Esophagus (tissue), 2 donors: Measurements from ENCODE around the gene P3H1. TPM values are rescaled to one million over a fixed set of nuclear protein-coding genes. Genes with fewer than 3 reads are reported as not detected.
"Not testable (repeated sequence)": the region's sequence is repeated elsewhere in the genome, so short reads cannot be mapped to it uniquely, and the experiment has no call there.

Experiments used
- H3K27ac ChIP-seq, 2 donors: one replicate each; pipeline ENCODE4 v1.5.1; 2013; ENCODE audit warnings: low read depth in 2 of 2, mild to moderate bottlenecking in 2 of 2, inconsistent platforms in 1 of 2, low read length in 1 of 2, moderate library complexity in 1 of 2
- H3K27me3 ChIP-seq, 2 donors: one replicate each; pipeline ENCODE4 v1.6.1; 2013; ENCODE audit warnings: low read length in 2 of 2, control low read depth in 1 of 2, mild to moderate bottlenecking in 1 of 2; ENCODE audit not compliant: insufficient read depth in 2 of 2, control insufficient read depth in 1 of 2
- H3K36me3 ChIP-seq, 2 donors: one replicate each; pipeline ENCODE4 v1.6.1; 2013; ENCODE audit warnings: low read length in 1 of 2; ENCODE audit not compliant: control insufficient read depth in 2 of 2, insufficient read depth in 2 of 2
- H3K4me1 ChIP-seq, 2 donors: one replicate each; pipeline ENCODE4 v1.6.1; 2013; ENCODE audit warnings: low read length in 1 of 2; ENCODE audit not compliant: control insufficient read depth in 2 of 2, insufficient read depth in 2 of 2
- H3K4me3 ChIP-seq, 2 donors: one replicate each; pipeline ENCODE4 v1.5.1; 2013; ENCODE audit warnings: low read length in 2 of 2, mild to moderate bottlenecking in 2 of 2, low read depth in 1 of 2, moderate library complexity in 1 of 2
- H3K9me3 ChIP-seq, 2 donors: one replicate each; pipeline ENCODE4 v1.6.1; 2013; ENCODE audit warnings: mild to moderate bottlenecking in 2 of 2, low read depth in 1 of 2, low read length in 1 of 2, moderate library complexity in 1 of 2; ENCODE audit not compliant: control insufficient read depth in 2 of 2, insufficient read depth in 1 of 2
- WGBS, 2 donors: extraction: QIAGEN DNeasy Blood & Tissue Kit; methylation state at CpG; one replicate each; pipeline ENCODE4 v1.1.7; 2013; 5-methylcytosine and 5-hydroxymethylcytosine counted together
- polyA plus RNA-seq, 2 donors: library from polyadenylated mRNA; stranded (reverse); fragments of 200-250 nt; gene quantifications; one replicate each; pipeline ENCODE4 v1.2.3, GENCODE V29; 2013
- donor health status: healthy with polysubstance abuse.
- donor health status: Bipolar disorder and iron deficiency.

The P3H1 gene, protein sequence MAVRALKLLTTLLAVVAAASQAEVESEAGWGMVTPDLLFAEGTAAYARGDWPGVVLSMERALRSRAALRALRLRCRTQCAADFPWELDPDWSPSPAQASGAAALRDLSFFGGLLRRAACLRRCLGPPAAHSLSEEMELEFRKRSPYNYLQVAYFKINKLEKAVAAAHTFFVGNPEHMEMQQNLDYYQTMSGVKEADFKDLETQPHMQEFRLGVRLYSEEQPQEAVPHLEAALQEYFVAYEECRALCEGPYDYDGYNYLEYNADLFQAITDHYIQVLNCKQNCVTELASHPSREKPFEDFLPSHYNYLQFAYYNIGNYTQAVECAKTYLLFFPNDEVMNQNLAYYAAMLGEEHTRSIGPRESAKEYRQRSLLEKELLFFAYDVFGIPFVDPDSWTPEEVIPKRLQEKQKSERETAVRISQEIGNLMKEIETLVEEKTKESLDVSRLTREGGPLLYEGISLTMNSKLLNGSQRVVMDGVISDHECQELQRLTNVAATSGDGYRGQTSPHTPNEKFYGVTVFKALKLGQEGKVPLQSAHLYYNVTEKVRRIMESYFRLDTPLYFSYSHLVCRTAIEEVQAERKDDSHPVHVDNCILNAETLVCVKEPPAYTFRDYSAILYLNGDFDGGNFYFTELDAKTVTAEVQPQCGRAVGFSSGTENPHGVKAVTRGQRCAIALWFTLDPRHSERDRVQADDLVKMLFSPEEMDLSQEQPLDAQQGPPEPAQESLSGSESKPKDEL
- 10 to 100 TPM in 1 of 2 donors, 1 to 10 TPM in 1; 6.4 to 11.4 TPM for polyA plus RNA-seq

DNA sequence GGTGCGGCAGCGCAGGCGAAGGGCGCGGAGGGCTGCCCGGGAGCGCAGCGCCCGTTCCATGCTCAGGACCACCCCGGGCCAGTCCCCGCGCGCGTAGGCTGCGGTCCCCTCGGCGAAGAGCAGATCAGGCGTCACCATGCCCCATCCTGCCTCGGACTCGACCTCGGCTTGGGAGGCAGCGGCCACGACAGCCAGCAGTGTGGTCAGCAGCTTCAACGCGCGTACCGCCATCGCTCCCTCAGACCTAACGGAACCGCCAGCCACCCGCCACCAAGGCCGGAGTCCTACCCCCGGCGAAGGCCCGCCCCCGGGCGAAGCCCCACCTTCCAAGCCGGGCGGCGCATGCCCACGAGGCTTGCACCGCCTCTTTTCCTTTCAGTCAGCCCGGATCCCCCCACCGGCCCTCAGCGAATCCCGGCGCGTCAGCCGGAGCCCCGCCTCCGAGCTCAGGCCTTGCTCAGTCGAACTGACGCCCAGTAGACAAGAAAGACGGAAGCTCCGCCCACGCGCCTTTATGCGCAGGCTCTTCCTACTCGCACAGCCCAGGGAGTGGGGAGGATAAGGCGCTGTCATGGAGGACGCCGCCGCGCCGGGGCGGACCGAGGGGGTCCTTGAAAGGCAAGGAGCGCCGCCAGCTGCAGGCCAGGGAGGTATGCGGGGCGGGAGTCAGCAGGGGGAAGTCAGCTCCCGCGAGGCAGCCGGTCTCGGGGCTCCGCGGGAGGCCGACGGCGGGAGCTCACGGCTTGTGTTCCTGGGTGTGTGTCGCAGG lies at the start of gene P3H1, which contains the start of gene C1orf50:
P3H1 (minus strand) TSS at position 288 of the 769 bp plus-strand sequence; CDS start at position 231, 57 bp downstream.
C1orf50 (plus strand) TSS at position 509 of the 769 bp plus-strand sequence; CDS start at position 572, 63 bp downstream.
- Histone ChIP-seq H3K4me1 (no peaks in the 10 kb centered on the region), H3K4me3 (peak within 1 kb of the TSS; percentile 89 to 99), H3K9me3 (no peaks in the 10 kb centered on the region), H3K36me3 (no peaks in the 10 kb centered on the region), H3K27ac (peak within 1 kb of the TSS; percentile 93 to 96), H3K27me3 (no peaks in the 10 kb centered on the region)
- 0% methylated on average over 74 to 82 of the region's 82 CpGs for WGBS, 2 donors

DNA sequence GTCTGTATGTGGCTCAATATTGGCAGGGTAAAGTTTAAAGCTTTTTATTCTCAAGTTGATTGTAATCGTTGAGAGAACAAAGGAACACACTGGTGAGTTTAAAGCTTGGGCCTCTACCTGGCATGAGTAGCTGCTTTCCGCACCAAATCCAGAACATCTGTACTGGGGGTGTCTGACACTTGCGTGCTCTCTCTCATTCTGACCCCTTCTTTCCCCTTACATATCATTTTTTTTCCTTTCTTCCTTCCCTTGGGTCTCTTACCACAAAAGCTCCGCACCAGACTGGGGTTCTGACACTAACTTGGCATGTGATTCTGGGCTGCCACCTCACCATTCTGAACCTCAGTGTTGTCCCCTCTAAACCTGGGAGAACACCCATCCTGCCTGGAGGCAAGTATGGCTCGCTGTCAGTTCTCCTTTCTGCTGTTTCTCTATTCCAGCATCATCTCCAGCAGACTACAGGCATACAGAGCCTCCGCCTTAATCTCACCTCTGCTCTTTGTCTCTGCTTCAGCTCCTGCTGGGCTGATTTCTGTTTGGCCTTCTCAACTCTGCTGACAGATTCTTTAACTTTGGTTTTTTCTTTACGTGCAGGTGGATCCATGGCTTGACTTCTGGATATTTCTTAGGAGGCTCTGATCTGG lies 49.2 kb upstream of the P3H1 start:
- H3K4me1 ChIP-seq, result peaks cover 0 to 5% of the 10 kb centered on the region in 2 donors
- 18 to 30% methylated on average over 7 of the region's 7 CpGs for WGBS, 2 donors
- peak overlapping the region; percentile 79 to 98 for H3K27ac ChIP-seq
- peaks cover 0 to 3% of the 10 kb centered on the region in 2 donors for H3K36me3 ChIP-seq
- H3K4me3 ChIP-seq, result peak overlapping the region; percentile 63 to 76
- no peaks in the 10 kb centered on the region for H3K27me3 ChIP-seq
- no peaks in the 10 kb centered on the region for H3K9me3 ChIP-seq

DNA sequence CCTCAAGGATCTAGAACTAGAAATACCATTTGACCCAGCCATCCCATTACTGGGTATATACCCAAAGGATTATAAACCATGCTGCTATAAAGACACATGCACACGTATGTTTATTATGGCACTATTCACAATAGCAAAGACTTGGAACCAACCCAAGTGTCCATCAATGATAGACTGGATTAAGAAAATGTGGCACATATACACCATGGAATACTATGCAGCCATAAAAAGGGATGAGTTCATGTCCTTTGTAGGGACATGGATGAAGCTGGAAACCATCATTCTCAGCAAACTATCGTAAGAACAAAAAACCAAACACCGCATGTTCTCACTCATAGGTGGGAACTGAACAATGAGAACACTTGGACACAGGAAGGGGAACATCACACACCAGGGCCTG lies 48.0 kb upstream of the P3H1 start:
- H3K27me3 ChIP-seq, H3K4me1 ChIP-seq, H3K27ac ChIP-seq, H3K4me3 ChIP-seq, H3K36me3 ChIP-seq, H3K9me3 ChIP-seq: not testable (repeated sequence)
- 83 to 97% methylated on average over 1 to 3 of the region's 3 CpGs for WGBS, 2 donors

DNA sequence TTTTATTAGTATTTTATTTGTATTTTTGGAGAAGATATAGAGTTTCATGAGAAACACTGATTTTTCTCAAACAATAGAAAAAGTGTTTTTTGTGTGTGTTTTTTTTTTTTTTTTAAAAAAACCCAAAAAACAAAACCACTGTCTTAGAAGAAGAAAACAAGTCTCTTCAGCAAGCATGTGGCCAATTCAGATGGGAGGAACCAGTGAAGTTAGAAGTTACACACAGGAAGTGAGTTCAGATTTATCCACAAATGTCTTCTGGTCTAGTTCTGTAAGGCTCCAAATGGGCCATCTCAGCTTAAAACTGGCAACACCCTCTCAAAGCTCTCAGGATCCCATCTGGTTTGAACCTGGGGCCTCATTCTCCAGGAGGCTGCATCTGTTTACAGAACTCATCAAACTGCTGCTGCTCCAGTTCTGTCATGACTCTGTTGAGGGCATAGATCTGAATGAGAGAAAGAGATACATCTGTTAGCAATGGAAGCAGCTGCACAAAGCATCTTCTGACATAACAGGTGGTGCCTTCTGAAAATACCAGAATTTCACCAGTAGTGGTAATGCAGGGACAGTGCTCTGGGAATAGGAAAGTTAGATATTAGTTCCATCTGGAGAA lies 40.3 kb upstream of the P3H1 start:
- no peaks in the 10 kb centered on the region for H3K9me3 ChIP-seq
- no peak overlapping the region for H3K4me3 ChIP-seq
- peaks cover 0 to 4% of the 10 kb centered on the region in 2 donors for H3K36me3 ChIP-seq
- no peaks in the 10 kb centered on the region for H3K4me1 ChIP-seq
- H3K27ac ChIP-seq, result no peak overlapping the region
- no peaks in the 10 kb centered on the region for H3K27me3 ChIP-seq

DNA sequence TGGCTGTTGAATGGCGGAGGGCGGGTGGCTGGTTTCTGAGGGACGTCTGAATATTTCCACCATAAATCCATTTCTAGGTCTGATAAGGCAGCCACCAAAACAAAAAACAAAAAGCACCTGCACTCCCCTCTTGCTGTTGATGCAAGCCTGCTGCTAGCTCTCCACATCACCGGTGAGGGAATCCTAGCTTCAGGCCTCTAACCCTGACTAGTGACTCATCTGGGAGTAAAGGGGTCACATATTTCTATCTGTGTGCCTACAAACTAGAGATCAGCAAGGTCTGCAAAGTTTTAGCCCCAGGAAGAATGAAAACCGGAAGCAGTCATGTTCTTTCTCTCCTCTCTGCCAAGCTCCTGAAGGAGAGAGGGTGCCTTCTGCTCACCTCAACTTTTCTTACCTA lies 39.8 kb upstream of the P3H1 start:
- Histone ChIP-seq H3K4me1 (no peaks in the 10 kb centered on the region), H3K36me3 (peaks cover 0 to 4% of the 10 kb centered on the region in 2 donors), H3K9me3 (no peaks in the 10 kb centered on the region), H3K27ac (no peak overlapping the region), H3K4me3 (no peak overlapping the region), H3K27me3 (no peaks in the 10 kb centered on the region)
- WGBS, 2 donors, result 90 to 93% methylated on average over 5 of the region's 5 CpGs

DNA sequence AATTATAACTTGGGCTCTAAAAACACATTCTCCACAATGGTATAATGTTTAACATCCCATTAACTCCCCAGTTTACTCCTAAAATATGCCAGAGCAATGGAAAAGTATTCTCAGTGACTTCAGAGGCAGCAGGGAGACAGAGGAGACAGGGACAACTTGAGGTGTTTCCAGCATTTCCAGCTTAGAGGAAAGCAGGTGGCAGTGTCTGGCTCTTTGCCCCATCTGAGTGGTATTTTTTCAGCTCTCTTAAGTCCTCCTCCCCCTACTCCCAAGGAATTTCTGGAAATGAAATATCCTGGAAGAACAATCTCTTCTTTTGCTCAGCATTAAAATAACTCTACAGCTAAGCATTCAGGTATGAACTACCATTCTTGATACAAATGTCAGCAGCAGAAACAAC lies 39.3 kb upstream of the P3H1 start:
- no peak overlapping the region for H3K4me3 ChIP-seq
- H3K27me3 ChIP-seq, result no peaks in the 10 kb centered on the region
- H3K36me3 ChIP-seq, result peaks cover 0 to 2% of the 10 kb centered on the region in 2 donors
- no peaks in the 10 kb centered on the region for H3K9me3 ChIP-seq
- no peaks in the 10 kb centered on the region for H3K4me1 ChIP-seq
- no peak overlapping the region for H3K27ac ChIP-seq

DNA sequence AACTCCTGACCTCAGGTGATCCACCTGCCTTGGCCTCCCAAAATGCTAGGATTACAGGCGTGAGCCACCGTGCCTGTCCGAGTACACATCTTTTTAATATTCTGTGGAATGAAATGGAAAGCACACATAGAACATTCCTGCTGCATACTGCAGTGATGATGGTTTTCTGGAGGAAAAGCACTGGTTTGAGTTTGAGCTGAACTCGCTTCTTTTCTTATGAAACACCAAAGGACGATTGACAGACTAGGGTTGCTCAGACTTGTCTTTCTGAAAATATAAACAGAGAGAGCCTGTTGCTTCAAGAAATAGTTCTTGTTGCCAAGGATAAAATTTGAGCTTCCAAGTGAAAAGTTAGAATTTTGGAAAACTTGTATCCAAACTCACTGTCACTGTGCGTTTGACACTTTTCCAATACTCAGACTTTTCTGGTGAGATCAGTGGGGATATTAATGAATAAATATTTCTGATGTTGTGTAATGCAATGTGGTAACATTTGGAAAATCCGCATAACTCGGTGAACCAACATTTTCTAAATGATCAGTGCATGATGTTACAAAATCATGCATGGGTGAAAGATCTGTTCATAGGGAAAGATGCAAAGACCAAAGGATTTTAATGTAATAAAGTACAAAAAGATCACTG lies 35.1 kb upstream of the P3H1 start:
- no peaks in the 10 kb centered on the region for H3K9me3 ChIP-seq
- no peak overlapping the region for H3K4me3 ChIP-seq
- no peaks in the 10 kb centered on the region for H3K27me3 ChIP-seq
- H3K36me3 ChIP-seq, result no peaks in the 10 kb centered on the region
- H3K27ac ChIP-seq, result no peak overlapping the region
- WGBS, 2 donors, result 46 to 62% methylated on average over 8 of the region's 8 CpGs
- H3K4me1 ChIP-seq, result no peaks in the 10 kb centered on the region

DNA sequence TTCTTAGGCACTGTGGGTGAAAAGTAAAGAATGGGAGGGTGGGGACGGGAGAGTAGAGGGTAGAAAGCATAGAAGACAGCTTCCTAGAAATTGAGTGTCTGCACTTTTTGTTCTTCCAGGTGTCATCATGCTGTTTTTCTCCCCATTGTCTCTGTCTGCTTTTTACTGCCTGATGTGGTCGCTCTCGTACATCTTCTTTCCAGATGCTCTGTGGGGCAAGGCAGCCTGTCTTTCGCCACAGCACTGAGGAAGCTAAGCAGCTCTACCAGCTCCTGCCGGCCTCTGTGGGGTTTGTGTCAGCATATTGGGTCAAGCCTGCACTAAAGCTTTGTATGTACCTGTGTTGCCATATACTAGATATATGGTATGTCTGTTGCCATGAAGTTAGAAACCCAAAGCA lies 31.2 kb upstream of the P3H1 start:
- no peaks in the 10 kb centered on the region for H3K27me3 ChIP-seq
- H3K4me3 ChIP-seq, result no peak overlapping the region
- no peak overlapping the region for H3K27ac ChIP-seq
- H3K4me1 ChIP-seq, result no peaks in the 10 kb centered on the region
- H3K36me3 ChIP-seq, result no peaks in the 10 kb centered on the region
- no peaks in the 10 kb centered on the region for H3K9me3 ChIP-seq
- 90 to 91% methylated on average over 5 of the region's 5 CpGs for WGBS, 2 donors
